Nephron progenitor cell (in vitro differentiated cells): ENCODE data around the gene ZNF385B.

Experiments
- DNase-seq: peaks from one replicate; pipeline ENCODE4 v3.0.0; 2021
- H3K27ac Mint-ChIP-seq: 2 replicates; pipeline ENCODE4 v1.8.0; 2021; ENCODE audit warnings: mild to moderate bottlenecking, moderate library complexity, mixed read lengths
- H3K27me3 Mint-ChIP-seq: 2 replicates; pipeline ENCODE4 v1.8.0; 2021; ENCODE audit warnings: mild to moderate bottlenecking, low read depth, mixed read lengths; ENCODE audit not compliant: poor library complexity
- H3K36me3 Mint-ChIP-seq: 2 replicates; pipeline ENCODE4 v1.8.0; 2021; ENCODE audit warnings: low read depth, mixed read lengths
- H3K4me1 Mint-ChIP-seq: 2 replicates; pipeline ENCODE4 v1.8.0; 2021; ENCODE audit warnings: mixed read lengths
- H3K4me3 Mint-ChIP-seq: 2 replicates; pipeline ENCODE4 v1.8.0; 2021; ENCODE audit warnings: mild to moderate bottlenecking, moderate library complexity, mixed read lengths
- H3K9me3 Mint-ChIP-seq: 2 replicates; pipeline ENCODE4 v1.8.0; 2021; ENCODE audit warnings: mild to moderate bottlenecking, moderate library complexity, mixed read lengths
- TF ChIP-seq, protein P1 (sequence below): fragments of 200-600 bp; sonication (generic); IDR thresholded peaks from 2 replicates; pipeline ENCODE4 v1.5.0; 2021; ENCODE audit warnings: antibody characterized with exemption

ZNF385B gene

DNA sequence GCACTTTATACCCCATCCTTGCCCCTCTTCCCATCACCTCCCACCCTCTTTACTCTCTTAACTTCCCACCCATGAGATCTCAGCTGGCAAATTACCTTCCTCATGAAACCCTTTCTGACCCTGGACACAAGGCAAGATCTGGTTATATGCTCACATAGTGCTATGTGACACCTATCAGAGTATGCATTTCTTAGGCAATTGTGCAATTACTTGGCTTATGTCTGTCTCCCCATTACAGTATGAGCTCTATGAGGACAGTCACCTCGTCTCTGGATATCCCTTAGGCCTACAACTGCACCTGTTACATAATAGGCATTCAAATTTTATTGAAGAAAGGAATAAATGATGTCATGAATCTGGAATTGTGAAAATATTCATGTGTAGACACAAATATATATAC lies 91.4 kb downstream of the ZNF385B start:
- Mint-ChIP-seq H3K36me3 (no peaks in the 10 kb centered on the region), H3K4me1 (peaks cover 13% of the 10 kb centered on the region), H3K4me3 (no peak overlapping the region), H3K27me3 (no peaks in the 10 kb centered on the region), H3K9me3 (no peaks in the 10 kb centered on the region), H3K27ac (no peak overlapping the region)
- DNase-seq, result no peak
- TF ChIP-seq, protein P1, sequence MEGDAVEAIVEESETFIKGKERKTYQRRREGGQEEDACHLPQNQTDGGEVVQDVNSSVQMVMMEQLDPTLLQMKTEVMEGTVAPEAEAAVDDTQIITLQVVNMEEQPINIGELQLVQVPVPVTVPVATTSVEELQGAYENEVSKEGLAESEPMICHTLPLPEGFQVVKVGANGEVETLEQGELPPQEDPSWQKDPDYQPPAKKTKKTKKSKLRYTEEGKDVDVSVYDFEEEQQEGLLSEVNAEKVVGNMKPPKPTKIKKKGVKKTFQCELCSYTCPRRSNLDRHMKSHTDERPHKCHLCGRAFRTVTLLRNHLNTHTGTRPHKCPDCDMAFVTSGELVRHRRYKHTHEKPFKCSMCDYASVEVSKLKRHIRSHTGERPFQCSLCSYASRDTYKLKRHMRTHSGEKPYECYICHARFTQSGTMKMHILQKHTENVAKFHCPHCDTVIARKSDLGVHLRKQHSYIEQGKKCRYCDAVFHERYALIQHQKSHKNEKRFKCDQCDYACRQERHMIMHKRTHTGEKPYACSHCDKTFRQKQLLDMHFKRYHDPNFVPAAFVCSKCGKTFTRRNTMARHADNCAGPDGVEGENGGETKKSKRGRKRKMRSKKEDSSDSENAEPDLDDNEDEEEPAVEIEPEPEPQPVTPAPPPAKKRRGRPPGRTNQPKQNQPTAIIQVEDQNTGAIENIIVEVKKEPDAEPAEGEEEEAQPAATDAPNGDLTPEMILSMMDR, result no peak

DNA sequence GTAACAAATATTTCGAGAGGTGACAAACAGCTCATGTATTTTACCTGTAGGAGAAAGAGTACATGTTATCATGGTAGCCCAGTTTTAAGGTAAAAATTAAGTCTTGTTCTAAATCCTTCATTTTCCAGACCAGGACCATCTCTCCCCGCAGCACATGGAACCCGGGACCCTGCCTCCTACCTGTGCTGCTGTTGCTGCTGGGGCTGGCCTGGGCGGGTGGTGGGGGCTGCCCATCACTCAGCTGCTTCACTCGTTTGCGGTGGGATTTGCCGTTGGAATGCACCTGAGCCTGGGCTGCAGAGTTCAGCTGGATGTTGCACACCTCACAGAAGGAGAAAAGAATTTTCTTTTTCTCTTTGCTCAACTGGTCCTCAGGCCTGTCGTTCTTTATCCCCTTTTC lies 92.1 kb downstream of the ZNF385B start:
- DNase-seq, result no peak
- Mint-ChIP-seq H3K9me3 (no peaks in the 10 kb centered on the region), H3K27me3 (no peaks in the 10 kb centered on the region), H3K36me3 (no peaks in the 10 kb centered on the region), H3K4me3 (no peak overlapping the region), H3K4me1 (peaks cover 13% of the 10 kb centered on the region), H3K27ac (no peak overlapping the region)
- TF ChIP-seq, protein P1, result no peak

DNA sequence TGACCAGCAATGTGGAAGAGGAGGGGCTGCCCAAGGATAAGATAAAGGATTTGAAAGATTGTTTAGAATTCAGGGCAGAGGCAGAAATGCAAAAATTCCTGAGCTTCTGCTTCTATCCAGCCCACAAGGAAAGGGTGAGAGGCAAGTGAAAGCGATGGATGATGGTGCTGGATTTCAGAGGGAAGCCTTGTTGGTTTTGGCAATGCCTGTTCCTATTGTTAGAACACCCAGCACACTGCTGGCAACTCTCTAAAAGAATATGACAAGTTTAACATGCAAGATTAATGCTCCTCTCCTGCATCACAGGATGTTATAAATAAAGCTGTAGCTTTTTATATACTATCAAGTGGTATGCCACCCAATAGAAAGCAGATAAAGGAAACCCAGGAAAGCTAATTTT lies 92.6 kb downstream of the ZNF385B start:
- H3K9me3 Mint-ChIP-seq, result peaks cover 3% of the 10 kb centered on the region
- no peaks in the 10 kb centered on the region for H3K36me3 Mint-ChIP-seq
- DNase-seq, result no peak
- peaks cover 13% of the 10 kb centered on the region for H3K4me1 Mint-ChIP-seq
- no peak overlapping the region for H3K27ac Mint-ChIP-seq
- TF ChIP-seq, protein P1, result no peak
- H3K4me3 Mint-ChIP-seq, result no peak overlapping the region
- H3K27me3 Mint-ChIP-seq, result no peaks in the 10 kb centered on the region

DNA sequence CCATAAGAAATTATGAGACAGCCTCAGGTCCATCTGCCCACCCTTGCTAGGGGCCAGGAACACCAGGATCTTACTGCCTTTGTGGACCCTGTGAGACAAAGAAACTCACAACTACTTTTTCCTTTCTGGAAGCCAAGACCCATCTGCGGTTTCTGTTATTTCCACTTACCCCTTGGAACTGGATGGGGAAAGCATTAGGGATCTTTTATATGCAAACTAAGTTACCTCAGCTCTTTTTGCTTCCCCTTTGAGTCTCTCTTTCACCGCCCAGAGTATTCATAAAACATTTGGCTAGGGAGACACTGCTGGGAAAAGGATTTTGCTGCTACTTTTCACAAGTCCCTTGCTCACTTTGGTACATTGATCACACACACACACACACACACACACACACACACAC lies 95.7 kb downstream of the ZNF385B start:
- H3K36me3 Mint-ChIP-seq, result no peaks in the 10 kb centered on the region
- no peaks in the 10 kb centered on the region for H3K4me1 Mint-ChIP-seq
- H3K4me3 Mint-ChIP-seq, result no peak overlapping the region
- DNase-seq, result no peak
- H3K9me3 Mint-ChIP-seq, result peaks cover 14% of the 10 kb centered on the region
- no peaks in the 10 kb centered on the region for H3K27me3 Mint-ChIP-seq
- TF ChIP-seq, protein P1, result no peak
- H3K27ac Mint-ChIP-seq, result no peak overlapping the region

DNA sequence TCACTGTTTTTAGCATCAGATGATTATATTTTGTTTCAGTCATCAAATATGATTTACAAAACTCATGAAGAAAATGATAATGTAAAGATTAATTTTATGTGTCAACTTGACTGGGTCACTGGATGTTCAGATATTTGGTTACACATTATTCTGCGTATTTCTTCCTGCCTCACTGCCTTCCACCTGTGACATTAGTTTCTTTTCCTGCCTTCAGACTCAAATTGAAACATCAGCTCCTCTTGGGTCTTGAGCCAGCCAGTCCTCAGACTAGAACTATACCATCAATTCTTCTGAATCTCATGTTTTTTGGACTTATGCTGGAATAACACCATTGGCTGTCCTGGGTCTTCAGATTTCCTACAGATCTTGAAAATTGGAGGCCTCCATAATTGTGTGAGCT lies 96.7 kb downstream of the ZNF385B start:
- no peak overlapping the region for H3K27ac Mint-ChIP-seq
- H3K27me3 Mint-ChIP-seq, result no peaks in the 10 kb centered on the region
- peaks cover 19% of the 10 kb centered on the region for H3K9me3 Mint-ChIP-seq
- DNase-seq, result no peak
- H3K4me1 Mint-ChIP-seq, result no peaks in the 10 kb centered on the region
- TF ChIP-seq, protein P1, result no peak
- no peak overlapping the region for H3K4me3 Mint-ChIP-seq
- no peaks in the 10 kb centered on the region for H3K36me3 Mint-ChIP-seq

DNA sequence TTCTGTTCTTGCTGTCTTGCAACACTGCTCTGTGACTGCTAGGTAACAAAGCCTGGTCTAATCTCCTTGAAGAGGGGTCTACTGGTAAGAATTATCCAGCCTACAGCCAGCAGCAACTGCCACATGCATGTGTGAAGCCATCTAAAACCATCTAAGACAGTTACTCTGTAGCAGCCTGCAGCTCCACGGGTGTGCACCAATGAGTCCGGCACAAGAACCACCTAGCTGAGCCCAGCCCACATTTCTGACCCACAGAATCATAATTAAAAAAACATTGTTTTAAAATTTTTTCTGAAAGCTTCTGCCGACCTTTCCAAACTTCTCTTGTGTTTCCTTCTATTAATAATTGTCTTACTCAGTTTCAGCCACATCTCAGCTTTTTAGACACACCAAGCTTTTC lies 102.8 kb downstream of the ZNF385B start:
- no peak for DNase-seq
- no peak overlapping the region for H3K4me3 Mint-ChIP-seq
- H3K4me1 Mint-ChIP-seq, result no peaks in the 10 kb centered on the region
- H3K27me3 Mint-ChIP-seq, result peaks cover 4% of the 10 kb centered on the region
- H3K9me3 Mint-ChIP-seq, result peaks cover 49% of the 10 kb centered on the region
- no peak overlapping the region for H3K27ac Mint-ChIP-seq
- peaks cover 4% of the 10 kb centered on the region for H3K36me3 Mint-ChIP-seq
- TF ChIP-seq, protein P1, result no peak
